HAP-1 (cell line): ENCODE data around the gene NLRP5.

Experiments
- DNase-seq, 2 experiments: peaks; one replicate each; pipeline ENCODE4 v3.0.0-alpha.2; 2016 to 2020; ENCODE audit warnings: low spot score in 2 of 2
- H3K27me3 ChIP-seq: fragments of 250-450 bp; sonication (Bioruptor Pico); 2 replicates; pipeline ENCODE4 v1.5.1; 2020; ENCODE audit warnings: low read depth, mild to moderate bottlenecking, moderate library complexity
- H3K36me3 ChIP-seq: fragments of 250-450 bp; sonication (Bioruptor Pico); replicated peaks from 2 replicates; pipeline ENCODE4 v1.5.1; 2020; ENCODE audit warnings: mild to moderate bottlenecking
- H3K4me1 ChIP-seq: fragments of 250-450 bp; sonication (Bioruptor Pico); 2 replicates; pipeline ENCODE4 v1.5.1; 2020; ENCODE audit warnings: mild to moderate bottlenecking
- H3K4me3 ChIP-seq: fragments of 250-450 bp; sonication (Bioruptor Pico); 2 replicates; pipeline ENCODE4 v1.5.1; 2020; ENCODE audit warnings: mild to moderate bottlenecking, moderate library complexity
- H3K9me3 ChIP-seq: fragments of 250-450 bp; sonication (Bioruptor Pico); 2 replicates; pipeline ENCODE4 v1.5.1; 2020; ENCODE audit warnings: mild to moderate bottlenecking, moderate library complexity
- in situ Hi-C: fragments of 300-500 bp; cut with MboI; formaldehyde crosslinking; loops from 3 replicates; pipeline ENCODE4 v1.14.3; 2020; ENCODE audit warnings: low sequenced_read_pairs, inconsistent platforms, mixed read lengths

The NLRP5 gene

DNA sequence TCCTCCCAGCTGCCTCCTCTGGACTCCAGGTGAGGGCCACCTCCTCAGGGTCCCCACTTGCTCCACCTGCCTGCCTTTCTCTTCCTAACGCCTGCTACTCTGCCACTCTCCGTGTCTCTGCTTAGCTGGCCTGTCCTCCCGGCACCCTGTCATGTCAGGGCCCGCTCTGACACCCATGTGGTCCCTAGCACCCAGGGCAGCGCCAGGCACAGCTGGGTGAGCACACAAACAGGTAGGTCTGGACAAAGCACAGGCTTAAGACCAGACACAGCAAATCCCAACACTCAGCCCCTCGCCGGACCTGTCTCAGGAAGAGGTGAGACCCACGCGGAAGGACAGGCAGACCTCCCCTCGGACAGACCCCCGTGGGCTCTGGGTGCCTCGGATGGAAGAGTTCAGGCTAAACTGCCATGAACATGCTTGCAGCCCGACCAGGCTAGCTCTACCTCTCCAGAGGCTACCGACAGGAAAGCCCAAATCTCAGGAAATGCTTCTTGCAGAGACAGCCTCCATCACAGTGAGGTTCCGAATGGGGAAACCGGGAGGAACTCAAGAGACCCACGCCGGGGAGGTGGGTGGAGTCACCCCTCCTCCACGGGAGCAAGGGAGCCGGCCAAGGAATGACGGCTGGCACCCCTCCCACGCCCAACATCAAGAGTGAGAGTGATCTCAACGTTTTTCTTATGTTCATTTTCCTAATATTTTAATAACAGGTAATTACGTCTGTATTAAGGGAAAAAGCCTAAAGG is 122.0 kb downstream of the NLRP5 start:
- H3K4me1 ChIP-seq = no peaks in the 10 kb centered on the region

DNA sequence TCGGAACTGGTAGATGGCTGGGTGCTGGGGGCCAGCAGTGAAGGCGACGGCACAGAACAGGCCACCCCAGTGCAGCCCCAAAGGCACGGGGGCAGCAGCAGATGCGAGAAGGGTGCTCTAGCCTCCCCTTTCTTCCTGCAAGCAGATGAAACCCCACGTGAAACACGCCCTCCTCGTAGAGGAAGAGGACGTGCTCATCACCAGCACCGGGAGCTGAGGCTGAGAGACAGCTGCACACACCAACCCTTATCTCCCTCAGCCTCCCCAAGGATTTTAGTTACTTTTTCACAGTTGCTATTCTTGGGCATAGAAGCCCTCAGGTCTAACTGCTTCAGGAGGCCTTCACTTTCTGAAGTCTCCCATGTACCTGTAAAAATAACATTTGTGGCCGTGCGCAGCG is 122.7 kb downstream of the NLRP5 start:
- no peaks in the 10 kb centered on the region for H3K4me1 ChIP-seq
- no peak for DNase-seq
- in situ Hi-C loops = no loop called here

More for the DNA sequence above, 122.0 kb downstream of the NLRP5 start:
- Histone ChIP-seq H3K36me3 (peaks cover 4% of the 10 kb centered on the region; the same call in 1 of the 2 replicates), H3K9me3 (no peaks in the 10 kb centered on the region), H3K4me3 (no peak overlapping the region), H3K27me3 (no peaks in the 10 kb centered on the region)
- in situ Hi-C loops = no loop called here
- no peak for DNase-seq

DNA sequence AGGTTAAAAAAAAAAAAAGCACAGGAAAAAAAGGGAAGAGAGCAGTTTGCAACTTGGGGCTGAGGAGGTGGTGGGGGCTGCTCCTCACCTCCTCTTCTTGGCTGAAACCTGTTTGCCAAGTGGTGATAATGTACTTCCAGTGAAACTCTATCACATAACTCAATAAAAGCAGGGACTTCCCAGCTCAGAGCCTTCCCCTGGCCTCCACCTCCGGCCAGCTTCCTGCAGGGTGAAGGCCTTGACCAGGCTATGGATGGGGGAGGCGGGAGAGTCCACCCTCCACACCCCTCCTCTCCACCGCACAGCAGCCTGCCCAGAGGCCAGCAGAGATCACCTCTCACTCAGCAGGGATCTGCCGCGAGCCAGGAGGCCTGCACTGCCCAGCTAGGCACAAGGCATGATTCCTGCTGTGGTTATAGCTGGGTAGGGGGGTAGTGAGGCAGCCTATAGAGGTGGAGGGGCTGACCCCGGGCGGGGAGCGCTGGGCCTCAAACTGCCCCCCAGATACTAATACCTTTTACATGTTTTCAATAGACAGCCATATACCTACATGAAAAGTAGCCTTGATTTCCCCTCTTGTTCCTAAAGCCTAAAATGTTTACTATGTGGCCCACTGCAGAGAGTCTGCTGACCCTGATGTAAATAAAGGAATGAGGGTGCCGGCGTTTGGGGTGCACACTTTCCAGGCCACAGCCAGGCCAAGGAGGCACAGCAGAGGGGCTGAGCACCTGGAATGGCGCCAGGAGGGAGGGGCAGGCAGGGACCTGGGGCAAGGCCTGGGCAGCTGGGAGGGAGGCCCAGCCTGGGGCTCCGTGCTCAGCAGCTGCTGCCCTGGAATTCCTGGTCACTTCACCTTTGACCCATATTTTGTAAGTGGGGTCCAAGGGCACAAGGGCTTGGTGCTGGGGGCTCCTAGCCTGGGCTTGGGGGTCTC is 124.2 kb downstream of the NLRP5 start:
- no peak for DNase-seq
- no peaks in the 10 kb centered on the region for H3K9me3 ChIP-seq
- no peaks in the 10 kb centered on the region for H3K27me3 ChIP-seq
- no peak overlapping the region for H3K4me3 ChIP-seq
- H3K36me3 ChIP-seq = peaks cover 4% of the 10 kb centered on the region; the same call in 1 of the 2 replicates
- H3K4me1 ChIP-seq = no peaks in the 10 kb centered on the region
- in situ Hi-C loops = no loop called here

More for the DNA sequence above, 122.7 kb downstream of the NLRP5 start:
- Histone ChIP-seq H3K9me3 (no peaks in the 10 kb centered on the region), H3K4me3 (no peak overlapping the region), H3K27me3 (no peaks in the 10 kb centered on the region), H3K36me3 (peaks cover 4% of the 10 kb centered on the region; the same call in 1 of the 2 replicates)
